ENCODE data around the gene CAPN14. TPM values are rescaled to one million over a fixed set of nuclear protein-coding genes. Genes with fewer than 3 reads are reported as not detected.

Gene CAPN14
- total RNA-seq, 1 experiment from 2014 or later, result not detected

- in situ Hi-C loops (cut with HindIII; ENCODE audit: low sequenced_read_pairs), result no loop called here
- no peak for DNase-seq (ENCODE audit: low spot score)
Measured at GRCh38 chr2:31129375-31130171, 87.7 kb downstream of the CAPN14 start.

- no peak for DNase-seq (ENCODE audit: low spot score)
- in situ Hi-C loops (cut with HindIII; ENCODE audit: low sequenced_read_pairs), result no loop called here
Measured at GRCh38 chr2:31127931-31128330, 89.4 kb downstream of the CAPN14 start.

- DNase-seq (ENCODE audit: low spot score), result no peak
- in situ Hi-C loops (cut with HindIII; ENCODE audit: low sequenced_read_pairs), result no loop called here
Measured at GRCh38 chr2:31125918-31126695, 91.2 kb downstream of the CAPN14 start.

- in situ Hi-C loops (cut with HindIII; ENCODE audit: low sequenced_read_pairs), result no loop called here
- DNase-seq (ENCODE audit: low spot score), result no peak
Measured at GRCh38 chr2:31124904-31125303, 92.4 kb downstream of the CAPN14 start.

Other genes with a start within 250 kb of the CAPN14 start
- 0.43 TPM in 1 of 2 replicates, not detected in the other for gene GALNT14, start 79.1 kb downstream of the CAPN14 start, total RNA-seq (2014; rRNA removed; shearing (Covaris generic))
- 3.5 and 4.9 TPM in 2 replicates for gene EHD3, start 16.6 kb upstream of the CAPN14 start, total RNA-seq (2014; rRNA removed; shearing (Covaris generic))
- not detected in 2 replicates for gene XDH, start 197.2 kb upstream of the CAPN14 start, total RNA-seq (2014; rRNA removed; shearing (Covaris generic))